SK-N-SH treated with all-trans-retinoic acid at 6 μM for 48 hours (cell line): Measurements from ENCODE around the gene MSH5.

Experiments used
- ATAC-seq: fragments of 200-7000 bp; cut with Tn5 transposase; 3 replicates; pipeline ENCODE4 v1.9.1; 2020; ENCODE audit warnings: mild to moderate bottlenecking, moderate library complexity
- ARNTL ChIP-seq: fragments of 450-650 bp; formaldehyde crosslinking; IDR thresholded peaks from 2 replicates; pipeline ENCODE4 v1.5.0; 2020; ENCODE audit warnings: low read depth, mild to moderate bottlenecking, moderate library complexity, borderline replicate concordance
- BACH2 ChIP-seq: fragments of 250-450 bp; sonication (Bioruptor Pico); IDR thresholded peaks from 2 replicates; pipeline ENCODE4 v1.9.0; 2021; ENCODE audit warnings: mild to moderate bottlenecking, borderline replicate concordance
- CSDC2 ChIP-seq: fragments of 250-450 bp; sonication (Bioruptor Pico); IDR thresholded peaks from 2 replicates; pipeline ENCODE4 v1.5.0; 2020; ENCODE audit warnings: mild to moderate bottlenecking, moderate library complexity
- ESRRG ChIP-seq: fragments of 250-450 bp; sonication (Bioruptor Pico); IDR thresholded peaks from 2 replicates; pipeline ENCODE4 v1.6.1; 2021; ENCODE audit warnings: mild to moderate bottlenecking
- ISL1 ChIP-seq: fragments of 250-450 bp; sonication (Bioruptor Pico); IDR thresholded peaks from 2 replicates; pipeline ENCODE4 v2.1.2; 2022; ENCODE audit warnings: mild to moderate bottlenecking, moderate library complexity
- OSR1 ChIP-seq: fragments of 250-450 bp; sonication (Bioruptor Pico); IDR thresholded peaks from 2 replicates; pipeline ENCODE4 v1.8.0; 2022; ENCODE audit warnings: moderate library complexity, mild to moderate bottlenecking, inconsistent platforms
- PATZ1 ChIP-seq: fragments of 250-450 bp; sonication (Bioruptor Pico); IDR thresholded peaks from 2 replicates; pipeline ENCODE4 v1.8.0; 2020; ENCODE audit warnings: mild to moderate bottlenecking, moderate library complexity, borderline replicate concordance
- POU6F1 ChIP-seq: fragments of 250-450 bp; sonication (Bioruptor Pico); IDR thresholded peaks from 2 replicates; pipeline ENCODE4 v1.8.0; 2021; ENCODE audit warnings: low read depth, mild to moderate bottlenecking, moderate library complexity, borderline replicate concordance
- PPARA ChIP-seq: fragments of 250-450 bp; sonication (Bioruptor Pico); IDR thresholded peaks from 2 replicates; pipeline ENCODE4 v1.5.0; 2020; ENCODE audit warnings: mild to moderate bottlenecking, borderline replicate concordance
- RARB ChIP-seq: fragments of 250-450 bp; sonication (Bioruptor Pico); IDR thresholded peaks from 2 replicates; pipeline ENCODE4 v1.8.0; 2021; ENCODE audit warnings: mild to moderate bottlenecking, moderate library complexity
- SNAI2 ChIP-seq: fragments of 250-450 bp; sonication (Bioruptor Pico); IDR thresholded peaks from 2 replicates; pipeline ENCODE4 v1.5.0; 2020; ENCODE audit warnings: mild to moderate bottlenecking, moderate library complexity
- TCF4 ChIP-seq: fragments of 250-450 bp; sonication (Bioruptor Pico); IDR thresholded peaks from 2 replicates; pipeline ENCODE4 v1.8.0; 2021; ENCODE audit warnings: mild to moderate bottlenecking, moderate library complexity, borderline replicate concordance
- TOX ChIP-seq: fragments of 250-450 bp; sonication (Bioruptor Pico); IDR thresholded peaks from 2 replicates; pipeline ENCODE4 v1.8.0; 2021; ENCODE audit warnings: mild to moderate bottlenecking, moderate library complexity, borderline replicate concordance
- ZC3H10 ChIP-seq: fragments of 250-450 bp; sonication (Bioruptor Pico); IDR thresholded peaks from 2 replicates; pipeline ENCODE4 v1.5.1; 2021; ENCODE audit warnings: mild to moderate bottlenecking, moderate library complexity
- ZFP3 ChIP-seq: fragments of 250-450 bp; sonication (Bioruptor Pico); IDR thresholded peaks from 2 replicates; pipeline ENCODE4 v1.5.0; 2020; ENCODE audit warnings: mild to moderate bottlenecking, moderate library complexity
- ZFP30 ChIP-seq: fragments of 450-650 bp; formaldehyde crosslinking; IDR thresholded peaks from 2 replicates; pipeline ENCODE4 v1.5.0; 2022; ENCODE audit warnings: mild to moderate bottlenecking, moderate library complexity
- ZNF70 ChIP-seq: fragments of 450-650 bp; formaldehyde crosslinking; IDR thresholded peaks from 2 replicates; pipeline ENCODE4 v1.5.0; 2020; ENCODE audit warnings: mild to moderate bottlenecking, moderate library complexity
- ZNF8 ChIP-seq: fragments of 450-650 bp; formaldehyde crosslinking; IDR thresholded peaks from 2 replicates; pipeline ENCODE4 v1.5.0; 2020; ENCODE audit warnings: mild to moderate bottlenecking, moderate library complexity
- TF ChIP-seq, protein P1 (sequence below): fragments of 250-450 bp; sonication (Bioruptor Pico); IDR thresholded peaks from 2 replicates; pipeline ENCODE4 v1.5.1; 2020; ENCODE audit warnings: low read depth, mild to moderate bottlenecking, moderate library complexity
- TF ChIP-seq, protein P2 (sequence below): fragments of 250-450 bp; sonication (Bioruptor Pico); IDR thresholded peaks from 2 replicates; pipeline ENCODE4 v1.5.0; 2020; ENCODE audit warnings: mild to moderate bottlenecking, moderate library complexity
- TF ChIP-seq, protein P3 (sequence below): fragments of 250-450 bp; sonication (Bioruptor Pico); IDR thresholded peaks from 2 replicates; pipeline ENCODE4 v1.5.1; 2021; ENCODE audit warnings: mild to moderate bottlenecking, moderate library complexity

MSH5 gene

DNA sequence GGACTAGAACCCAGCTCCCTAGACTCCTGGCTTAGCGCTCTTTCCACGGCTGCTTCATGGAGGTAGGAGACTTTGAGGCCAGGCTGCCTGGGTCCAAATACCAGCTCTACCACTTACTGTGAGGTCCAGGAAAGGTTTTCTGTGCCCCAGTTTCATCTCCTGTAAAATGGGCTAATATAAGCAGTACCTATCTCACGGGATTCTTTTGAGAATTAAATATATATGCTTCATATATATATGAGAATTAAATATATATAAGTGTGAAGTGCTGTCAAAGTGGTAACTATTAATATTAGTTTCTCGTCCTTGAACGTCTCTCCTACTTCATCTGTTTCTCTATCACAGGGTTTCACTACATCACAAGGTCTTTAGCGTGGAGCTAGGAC lies 48.7 kb upstream of the MSH5 start:
- TF ChIP-seq POU6F1 (CRISPR knock-in tag), result no peak
- TF ChIP-seq ARNTL, result no peak
- TF ChIP-seq ISL1 (CRISPR knock-in tag), result no peak
- TF ChIP-seq PPARA (CRISPR knock-in tag), result no peak
- TF ChIP-seq OSR1 (CRISPR knock-in tag), result no peak
- TF ChIP-seq, protein P1, sequence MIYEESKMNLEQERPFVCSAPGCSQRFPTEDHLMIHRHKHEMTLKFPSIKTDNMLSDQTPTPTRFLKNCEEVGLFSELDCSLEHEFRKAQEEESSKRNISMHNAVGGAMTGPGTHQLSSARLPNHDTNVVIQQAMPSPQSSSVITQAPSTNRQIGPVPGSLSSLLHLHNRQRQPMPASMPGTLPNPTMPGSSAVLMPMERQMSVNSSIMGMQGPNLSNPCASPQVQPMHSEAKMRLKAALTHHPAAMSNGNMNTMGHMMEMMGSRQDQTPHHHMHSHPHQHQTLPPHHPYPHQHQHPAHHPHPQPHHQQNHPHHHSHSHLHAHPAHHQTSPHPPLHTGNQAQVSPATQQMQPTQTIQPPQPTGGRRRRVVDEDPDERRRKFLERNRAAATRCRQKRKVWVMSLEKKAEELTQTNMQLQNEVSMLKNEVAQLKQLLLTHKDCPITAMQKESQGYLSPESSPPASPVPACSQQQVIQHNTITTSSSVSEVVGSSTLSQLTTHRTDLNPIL, result no peak
- TF ChIP-seq CSDC2, result no peak
- TF ChIP-seq RARB (CRISPR knock-in tag), result no peak
- TF ChIP-seq, protein P2, sequence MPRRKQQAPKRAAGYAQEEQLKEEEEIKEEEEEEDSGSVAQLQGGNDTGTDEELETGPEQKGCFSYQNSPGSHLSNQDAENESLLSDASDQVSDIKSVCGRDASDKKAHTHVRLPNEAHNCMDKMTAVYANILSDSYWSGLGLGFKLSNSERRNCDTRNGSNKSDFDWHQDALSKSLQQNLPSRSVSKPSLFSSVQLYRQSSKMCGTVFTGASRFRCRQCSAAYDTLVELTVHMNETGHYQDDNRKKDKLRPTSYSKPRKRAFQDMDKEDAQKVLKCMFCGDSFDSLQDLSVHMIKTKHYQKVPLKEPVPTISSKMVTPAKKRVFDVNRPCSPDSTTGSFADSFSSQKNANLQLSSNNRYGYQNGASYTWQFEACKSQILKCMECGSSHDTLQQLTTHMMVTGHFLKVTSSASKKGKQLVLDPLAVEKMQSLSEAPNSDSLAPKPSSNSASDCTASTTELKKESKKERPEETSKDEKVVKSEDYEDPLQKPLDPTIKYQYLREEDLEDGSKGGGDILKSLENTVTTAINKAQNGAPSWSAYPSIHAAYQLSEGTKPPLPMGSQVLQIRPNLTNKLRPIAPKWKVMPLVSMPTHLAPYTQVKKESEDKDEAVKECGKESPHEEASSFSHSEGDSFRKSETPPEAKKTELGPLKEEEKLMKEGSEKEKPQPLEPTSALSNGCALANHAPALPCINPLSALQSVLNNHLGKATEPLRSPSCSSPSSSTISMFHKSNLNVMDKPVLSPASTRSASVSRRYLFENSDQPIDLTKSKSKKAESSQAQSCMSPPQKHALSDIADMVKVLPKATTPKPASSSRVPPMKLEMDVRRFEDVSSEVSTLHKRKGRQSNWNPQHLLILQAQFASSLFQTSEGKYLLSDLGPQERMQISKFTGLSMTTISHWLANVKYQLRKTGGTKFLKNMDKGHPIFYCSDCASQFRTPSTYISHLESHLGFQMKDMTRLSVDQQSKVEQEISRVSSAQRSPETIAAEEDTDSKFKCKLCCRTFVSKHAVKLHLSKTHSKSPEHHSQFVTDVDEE (CRISPR knock-in tag), result no peak
- no peak for ATAC-seq

- TF ChIP-seq TCF4 (CRISPR knock-in tag), result no peak
- no peak for TF ChIP-seq OSR1 (CRISPR knock-in tag)
- TF ChIP-seq, protein P3, sequence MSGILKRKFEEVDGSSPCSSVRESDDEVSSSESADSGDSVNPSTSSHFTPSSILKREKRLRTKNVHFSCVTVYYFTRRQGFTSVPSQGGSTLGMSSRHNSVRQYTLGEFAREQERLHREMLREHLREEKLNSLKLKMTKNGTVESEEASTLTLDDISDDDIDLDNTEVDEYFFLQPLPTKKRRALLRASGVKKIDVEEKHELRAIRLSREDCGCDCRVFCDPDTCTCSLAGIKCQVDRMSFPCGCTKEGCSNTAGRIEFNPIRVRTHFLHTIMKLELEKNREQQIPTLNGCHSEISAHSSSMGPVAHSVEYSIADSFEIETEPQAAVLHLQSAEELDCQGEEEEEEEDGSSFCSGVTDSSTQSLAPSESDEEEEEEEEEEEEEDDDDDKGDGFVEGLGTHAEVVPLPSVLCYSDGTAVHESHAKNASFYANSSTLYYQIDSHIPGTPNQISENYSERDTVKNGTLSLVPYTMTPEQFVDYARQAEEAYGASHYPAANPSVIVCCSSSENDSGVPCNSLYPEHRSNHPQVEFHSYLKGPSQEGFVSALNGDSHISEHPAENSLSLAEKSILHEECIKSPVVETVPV (CRISPR knock-in tag), result no peak
- TF ChIP-seq BACH2 (CRISPR knock-in tag), result no peak
- TF ChIP-seq ZFP3, result no peak
- no peak for TF ChIP-seq SNAI2 (CRISPR knock-in tag)
- TF ChIP-seq POU6F1 (CRISPR knock-in tag), result no peak
- TF ChIP-seq PPARA (CRISPR knock-in tag), result no peak
- TF ChIP-seq, protein P1, result no peak
- no peak for TF ChIP-seq ARNTL
- TF ChIP-seq, all 23 proteins: peak for 0
- ATAC-seq, result no peak
These were observed 48.2 kb upstream of the MSH5 start for GRCh38 chr6:31691564-31692108.

DNA sequence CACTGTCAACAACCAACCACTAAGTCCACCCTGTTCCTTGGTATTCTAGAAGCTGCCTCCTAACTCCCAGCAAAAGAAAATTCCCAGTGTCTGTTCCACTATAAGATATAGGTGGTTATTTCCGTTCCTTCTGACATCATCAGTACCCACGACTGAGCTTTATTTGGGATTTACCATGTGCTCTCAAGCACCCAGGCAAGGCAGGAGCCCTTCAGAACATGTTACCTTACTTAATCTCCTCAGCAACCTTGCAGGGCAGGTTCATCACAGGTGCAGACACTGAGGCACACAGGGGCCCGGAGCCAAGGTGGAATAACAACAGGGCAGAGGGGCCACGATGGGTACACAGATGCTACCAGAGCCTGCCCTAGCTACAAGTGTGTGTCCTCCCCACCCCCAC lies 47.5 kb upstream of the MSH5 start:
- ATAC-seq, result no peak
- TF ChIP-seq OSR1 (CRISPR knock-in tag) (no peak), ISL1 (CRISPR knock-in tag) (no peak), ZFP30 (CRISPR knock-in tag) (no peak), RARB (CRISPR knock-in tag) (no peak), TOX (CRISPR knock-in tag) (no peak), ZNF8 (CRISPR knock-in tag) (no peak), PATZ1 (no peak), ESRRG (CRISPR knock-in tag) (no peak), ZNF70 (CRISPR knock-in tag) (no peak), ZC3H10 (CRISPR knock-in tag) (no peak)
- TF ChIP-seq, protein P3 (CRISPR knock-in tag), result no peak
- TF ChIP-seq, protein P2 (CRISPR knock-in tag), result no peak
